Right lobe of liver (tissue), 4 donors: ENCODE data around the gene DRAXIN.

Source experiments
- CTCF ChIP-seq, 4 donors: fragments of 200-600 bp in 3 of 4; fragments of 450-650 bp in 1 of 4; IDR thresholded peaks; one replicate each; pipeline versions ENCODE4 v1.5.1 to v1.8.0; 2016 to 2022; ENCODE audit warnings: antibody characterized with exemption in 4 of 4, mild to moderate bottlenecking in 2 of 4
- POLR2A ChIP-seq: fragments of 450-650 bp; IDR thresholded peaks from one replicate; pipeline ENCODE4 v1.6.1; 2017; ENCODE audit warnings: antibody characterized with exemption, mild to moderate bottlenecking
- donor health status: DM: no; HTN: no; CAD: no.
- donor health status: DM: no; HTN: no; CAD: no.
- donor health status: DM: no; HTN: yes; CAD: no.

- TF ChIP-seq CTCF (IDR thresholded peaks at IDR 0.05) (no peak), POLR2A (no peak)
These were observed 29.0 kb downstream of the DRAXIN start for GRCh38 chr1:11720525-11720924.
